OCI-LY7 (cell line): ENCODE data around the gene PCNX1. TPM values are rescaled to one million over a fixed set of nuclear protein-coding genes. Genes with fewer than 3 reads are reported as not detected.
A peak's percentile ranks its signal among the peaks of the same experiment; 100 is the strongest.

ENCODE experiments used
- BruUV-seq: library from RNA; stranded (reverse); fragments of 400-500 nt; replicated peaks from 2 replicates; lab custom pipeline; 2021; lab: Mats Ljungman, UMichigan
- CTCF ChIA-PET: fragments of 300-600 bp; sonication (Branson Sonifier 250); formaldehyde crosslinking; loops from one replicate; lab custom pipeline; 2022; ENCODE audit warnings: antibody characterized with exemption; ENCODE audit not compliant: unreplicated experiment; lab: Charles Lee
- POLR2A ChIA-PET: fragments of 300-600 bp; sonication (Branson Sonifier 250); formaldehyde crosslinking; loops from one replicate; lab custom pipeline; 2022; ENCODE audit warnings: antibody characterized with exemption; lab: Charles Lee
- DNase-seq: peaks from one replicate; pipeline ENCODE4 v3.0.0-alpha.2; 2015; ENCODE audit warnings: low spot score
- H2AFZ ChIP-seq: fragments of 200-600 bp; sonication (generic), shearing (Covaris generic); 2 replicates; pipeline ENCODE4 v1.6.1; 2014; ENCODE audit warnings: mild to moderate bottlenecking, antibody characterized with exemption, low read length, moderate library complexity
- H3K27ac ChIP-seq: fragments of 200-600 bp; sonication (generic); 2 replicates; pipeline ENCODE4 v1.5.1; 2014; ENCODE audit warnings: mixed run types, low read depth, mild to moderate bottlenecking, moderate library complexity, low read length, inconsistent platforms; ENCODE audit not compliant: poor library complexity, severe bottlenecking
- H3K36me3 ChIP-seq: fragments of 200-600 bp; sonication (generic); 2 replicates; pipeline ENCODE4 v1.6.1; 2014; ENCODE audit warnings: mild to moderate bottlenecking, antibody characterized with exemption, low read length, moderate library complexity, mixed read lengths; ENCODE audit not compliant: insufficient read depth
- H3K4me1 ChIP-seq: fragments of 200-600 bp; sonication (generic); 2 replicates; pipeline ENCODE4 v1.5.1; 2014; ENCODE audit warnings: mild to moderate bottlenecking, low read length; ENCODE audit not compliant: insufficient read depth, poor library complexity, severe bottlenecking
- H3K4me2 ChIP-seq: fragments of 200-600 bp; sonication (generic); 2 replicates; pipeline ENCODE4 v1.6.1; 2014; ENCODE audit warnings: mild to moderate bottlenecking, low read length
- H3K4me3 ChIP-seq: fragments of 200-600 bp; sonication (generic); 2 replicates; pipeline ENCODE4 v1.5.1; 2014; ENCODE audit warnings: mild to moderate bottlenecking, low read depth, low read length; ENCODE audit not compliant: poor library complexity, severe bottlenecking
- H3K79me2 ChIP-seq: fragments of 200-600 bp; sonication (generic); 2 replicates; pipeline ENCODE4 v1.6.1; 2016; ENCODE audit warnings: low read depth, mild to moderate bottlenecking, low read length, moderate library complexity, mixed read lengths; ENCODE audit not compliant: insufficient read depth
- H3K9me2 ChIP-seq: fragments of 200-600 bp; sonication (generic); 2 replicates; pipeline ENCODE4 v1.6.1; 2016; ENCODE audit warnings: mild to moderate bottlenecking, low read length, mixed read lengths; ENCODE audit not compliant: insufficient read depth
- H3K9me3 ChIP-seq: fragments of 200-600 bp; sonication (generic); 2 replicates; pipeline ENCODE4 v1.6.1; 2014; ENCODE audit warnings: mild to moderate bottlenecking, mixed run types, low read length, mixed read lengths
- H4K20me1 ChIP-seq: fragments of 200-600 bp; sonication (generic); 2 replicates; pipeline ENCODE4 v1.6.1; 2014; ENCODE audit warnings: mild to moderate bottlenecking, antibody characterized with exemption, low read length, moderate library complexity, mixed read lengths; ENCODE audit not compliant: insufficient read depth
- EZH2phosphoT487 ChIP-seq: fragments of 200-600 bp; sonication (generic); IDR thresholded peaks from 2 replicates; pipeline ENCODE4 v1.6.1; 2018; ENCODE audit warnings: low read depth, borderline replicate concordance, mild to moderate bottlenecking, mixed run types, antibody characterized with exemption, low read length, moderate library complexity, mixed read lengths
- intact Hi-C: fragments of 100-400 bp; cut with micrococcal nuclease; formaldehyde crosslinking; loops from one replicate; pipeline ENCODE4 v1.10.0; 2022; ENCODE audit not compliant: unreplicated experiment
- total RNA-seq, 2 experiments: library from RNA; depleted of rRNA in 1 of 2; stranded (reverse); fragments of >200 nt in 1 of 2; shearing (Covaris generic) in 1 of 2; gene quantifications; 2 replicates each; pipeline ENCODE4 v1.2.3, GENCODE V29; 2014 to 2022
- TF ChIP-seq, protein P1 (sequence below): fragments of 200-600 bp; sonication (generic); conservative IDR thresholded peaks from 2 replicates; pipeline ENCODE4 v1.5.1; 2014; ENCODE audit warnings: mild to moderate bottlenecking, antibody characterized with exemption, low read length, moderate library complexity, mixed read lengths

The PCNX1 gene
- total RNA-seq, 2 experiments from 2014 or later = 27.7 to 33.5 TPM

DNA sequence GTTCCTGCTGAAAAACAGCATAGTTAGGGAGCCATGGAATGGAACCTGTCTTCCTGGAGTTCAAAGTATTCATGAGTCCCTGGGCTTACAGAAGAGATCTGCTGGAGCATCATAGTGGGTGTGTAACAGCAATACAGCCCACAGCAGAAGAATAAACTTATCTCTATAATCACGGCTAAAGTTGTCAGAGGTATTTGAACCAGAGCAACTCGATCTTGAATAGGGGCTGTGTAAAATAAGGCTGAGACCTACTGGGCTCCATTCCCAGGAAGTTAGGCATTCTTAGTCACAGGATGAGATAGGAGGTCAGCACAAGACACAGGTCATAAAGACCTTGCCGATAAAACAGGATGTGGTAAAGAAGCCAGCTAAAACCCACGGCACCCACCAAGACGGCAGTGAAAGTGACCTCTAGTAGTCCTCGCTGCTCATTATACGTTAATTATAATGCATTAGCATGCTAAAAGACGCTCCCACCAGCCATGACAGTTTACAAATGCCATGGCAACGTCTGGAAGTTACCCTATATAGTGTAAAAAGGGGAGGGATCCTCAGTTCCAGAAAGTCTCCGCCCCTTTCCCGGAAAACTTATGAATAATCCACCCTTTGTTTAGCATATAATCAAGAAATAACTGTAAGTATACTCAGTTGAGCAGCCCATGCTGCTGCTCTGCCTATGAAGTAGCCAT lies 223.4 kb downstream of the PCNX1 start:
- DNase-seq = peak; percentile 35
- peak overlapping the region; percentile 89; the same call in 1 of the 2 replicates for H2AFZ ChIP-seq

DNA sequence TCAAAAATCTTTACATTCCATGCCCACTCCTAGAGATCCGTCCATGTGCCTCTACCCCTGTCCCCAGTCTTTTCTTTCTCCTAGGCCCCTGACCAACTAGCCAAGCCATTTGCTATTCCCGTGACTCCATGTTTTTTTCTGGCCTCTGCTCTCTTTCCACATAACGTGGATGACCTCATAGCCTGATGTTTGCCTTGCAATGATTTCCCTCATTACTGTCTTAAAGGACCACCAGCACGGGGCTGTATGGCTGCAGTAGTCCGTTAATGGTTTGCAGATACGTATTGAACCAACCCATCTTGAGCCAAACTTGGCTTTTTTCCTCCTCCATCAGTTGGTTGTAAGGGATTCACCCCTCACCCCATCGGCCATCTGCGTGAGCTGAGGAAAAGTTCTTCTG lies 226.0 kb downstream of the PCNX1 start:
- H3K4me3 ChIP-seq = no peak overlapping the region
- H3K4me1 ChIP-seq = peaks cover 12% of the 10 kb centered on the region
- no TSS peak for BruUV-seq
- no peaks in the 10 kb centered on the region for H4K20me1 ChIP-seq
- POLR2A ChIA-PET = interaction anchor here (0.6 to 1.3 kb wide), 3 partner anchors 9 to 611 kb away, joined by 3 to 4 read pairs (median 3); no protein-coding TSS in a partner anchor
- H3K27ac ChIP-seq = no peak overlapping the region
- peaks cover 17% of the 10 kb centered on the region; the same call in 1 of the 2 replicates for H3K9me3 ChIP-seq
- CTCF ChIA-PET = no interaction called here
- no peak for TF ChIP-seq EZH2phosphoT487
- TF ChIP-seq, protein P1, sequence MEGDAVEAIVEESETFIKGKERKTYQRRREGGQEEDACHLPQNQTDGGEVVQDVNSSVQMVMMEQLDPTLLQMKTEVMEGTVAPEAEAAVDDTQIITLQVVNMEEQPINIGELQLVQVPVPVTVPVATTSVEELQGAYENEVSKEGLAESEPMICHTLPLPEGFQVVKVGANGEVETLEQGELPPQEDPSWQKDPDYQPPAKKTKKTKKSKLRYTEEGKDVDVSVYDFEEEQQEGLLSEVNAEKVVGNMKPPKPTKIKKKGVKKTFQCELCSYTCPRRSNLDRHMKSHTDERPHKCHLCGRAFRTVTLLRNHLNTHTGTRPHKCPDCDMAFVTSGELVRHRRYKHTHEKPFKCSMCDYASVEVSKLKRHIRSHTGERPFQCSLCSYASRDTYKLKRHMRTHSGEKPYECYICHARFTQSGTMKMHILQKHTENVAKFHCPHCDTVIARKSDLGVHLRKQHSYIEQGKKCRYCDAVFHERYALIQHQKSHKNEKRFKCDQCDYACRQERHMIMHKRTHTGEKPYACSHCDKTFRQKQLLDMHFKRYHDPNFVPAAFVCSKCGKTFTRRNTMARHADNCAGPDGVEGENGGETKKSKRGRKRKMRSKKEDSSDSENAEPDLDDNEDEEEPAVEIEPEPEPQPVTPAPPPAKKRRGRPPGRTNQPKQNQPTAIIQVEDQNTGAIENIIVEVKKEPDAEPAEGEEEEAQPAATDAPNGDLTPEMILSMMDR = no peak
- no peak overlapping the region for H2AFZ ChIP-seq
- H3K4me2 ChIP-seq = no peak overlapping the region
- no peaks in the 10 kb centered on the region for H3K79me2 ChIP-seq
- H3K36me3 ChIP-seq = no peaks in the 10 kb centered on the region; the same call in 1 of the 2 replicates
- DNase-seq = no peak
- no peaks in the 10 kb centered on the region for H3K9me2 ChIP-seq
- intact Hi-C loops = no loop called here

More for the DNA sequence above, 223.4 kb downstream of the PCNX1 start:
- BruUV-seq = no TSS peak
- POLR2A ChIA-PET = no interaction called here
- TF ChIP-seq EZH2phosphoT487 = no peak
- CTCF ChIA-PET = no interaction called here
- peak overlapping the region; percentile 40 for H3K4me2 ChIP-seq
- H4K20me1 ChIP-seq = no peaks in the 10 kb centered on the region
- peaks cover 3% of the 10 kb centered on the region; the same call in 1 of the 2 replicates for H3K9me3 ChIP-seq
- intact Hi-C loops = no loop called here
- H3K27ac ChIP-seq = no peak overlapping the region
- no peaks in the 10 kb centered on the region; the same call in 1 of the 2 replicates for H3K36me3 ChIP-seq
- H3K79me2 ChIP-seq = no peaks in the 10 kb centered on the region
- peaks cover 12% of the 10 kb centered on the region for H3K4me1 ChIP-seq
- H3K9me2 ChIP-seq = no peaks in the 10 kb centered on the region
- H3K4me3 ChIP-seq = no peak overlapping the region

DNA sequence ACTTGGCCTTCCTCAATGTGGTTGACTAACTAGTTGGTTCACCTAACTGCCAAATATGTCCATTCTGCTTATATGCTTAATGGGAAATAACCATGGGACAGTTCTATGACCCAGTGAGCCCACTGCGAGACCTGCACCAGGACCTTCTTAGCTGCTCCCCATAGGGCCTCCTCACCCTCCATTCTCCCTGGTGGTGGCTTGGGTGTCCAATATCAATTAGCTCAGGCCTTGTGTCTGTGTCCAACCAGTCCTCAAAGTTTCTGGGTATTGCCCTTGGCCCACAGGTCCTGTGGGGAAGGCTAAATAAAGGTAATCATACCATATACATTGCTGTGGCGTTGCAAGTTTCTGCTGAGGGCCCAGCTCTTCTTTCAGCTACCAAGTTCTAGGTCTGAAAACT lies 228.2 kb downstream of the PCNX1 start:
- ChIA-PET POLR2A (interaction anchor here (1.4 to 1.8 kb wide), 2 partner anchors 9 to 20 kb away, joined by 3 to 5 read pairs; no protein-coding TSS in a partner anchor), CTCF (no interaction called here)

More for the DNA sequence above, 228.2 kb downstream of the PCNX1 start:
- Histone ChIP-seq H3K4me3 (no peak overlapping the region), H3K27ac (no peak overlapping the region), H2AFZ (no peak overlapping the region), H3K4me2 (no peak overlapping the region), H3K36me3 (no peaks in the 10 kb centered on the region; the same call in 1 of the 2 replicates), H3K9me3 (peaks cover 17% of the 10 kb centered on the region; the same call in 1 of the 2 replicates), H3K4me1 (peaks cover 21% of the 10 kb centered on the region), H3K9me2 (no peaks in the 10 kb centered on the region), H3K79me2 (no peaks in the 10 kb centered on the region), H4K20me1 (no peaks in the 10 kb centered on the region)
- TF ChIP-seq EZH2phosphoT487 = no peak
- TF ChIP-seq, protein P1 = no peak
- intact Hi-C loops = no loop called here
- DNase-seq = no peak
- BruUV-seq = no TSS peak
